HTR-8/SVneo (cell line): Measurements from ENCODE around the gene CMSS1.
"Not testable (repeated sequence)": the region's sequence is repeated elsewhere in the genome, so short reads cannot be mapped to it uniquely, and the experiment has no call there.

Experiments used
- DNase-seq: peaks from one replicate; pipeline ENCODE4 v3.0.0; 2011; ENCODE audit warnings: low spot score, mixed read lengths; ENCODE audit not compliant: insufficient read length
- FAIRE-seq: peaks from 2 replicates; lab custom pipeline; 2011; peaks lifted over from hg19 to GRCh38; lab: Jason Lieb, UNC

CMSS1 gene

DNA sequence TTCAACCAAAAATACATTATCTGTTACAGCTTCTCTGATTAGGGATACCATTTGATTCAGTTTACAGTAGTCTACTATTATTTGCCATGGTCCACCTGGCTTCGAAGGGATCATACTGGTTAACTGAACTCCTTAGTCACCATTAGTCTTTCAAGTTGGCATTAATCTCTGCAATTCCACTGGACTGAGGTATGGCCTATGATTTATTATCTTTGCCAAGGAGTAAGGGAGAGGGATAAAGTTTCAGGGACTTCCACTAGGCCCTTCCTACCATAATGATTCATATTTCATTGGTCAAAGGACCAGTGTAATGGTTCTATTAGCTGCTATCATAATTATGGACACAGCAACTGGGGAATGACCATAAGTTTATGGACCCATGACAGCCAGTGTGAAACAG lies 7.3 kb upstream of the CMSS1 start:
- FAIRE-seq, result no peak
- no peak for DNase-seq

- peak; percentile 15 for DNase-seq
- FAIRE-seq, result no peak
These were observed 620 bp upstream of the CMSS1 start for GRCh38 chr3:99817047-99817436.

- no peak for FAIRE-seq
These were observed 1.2 kb downstream of the CMSS1 start for GRCh38 chr3:99818818-99819217.

DNA sequence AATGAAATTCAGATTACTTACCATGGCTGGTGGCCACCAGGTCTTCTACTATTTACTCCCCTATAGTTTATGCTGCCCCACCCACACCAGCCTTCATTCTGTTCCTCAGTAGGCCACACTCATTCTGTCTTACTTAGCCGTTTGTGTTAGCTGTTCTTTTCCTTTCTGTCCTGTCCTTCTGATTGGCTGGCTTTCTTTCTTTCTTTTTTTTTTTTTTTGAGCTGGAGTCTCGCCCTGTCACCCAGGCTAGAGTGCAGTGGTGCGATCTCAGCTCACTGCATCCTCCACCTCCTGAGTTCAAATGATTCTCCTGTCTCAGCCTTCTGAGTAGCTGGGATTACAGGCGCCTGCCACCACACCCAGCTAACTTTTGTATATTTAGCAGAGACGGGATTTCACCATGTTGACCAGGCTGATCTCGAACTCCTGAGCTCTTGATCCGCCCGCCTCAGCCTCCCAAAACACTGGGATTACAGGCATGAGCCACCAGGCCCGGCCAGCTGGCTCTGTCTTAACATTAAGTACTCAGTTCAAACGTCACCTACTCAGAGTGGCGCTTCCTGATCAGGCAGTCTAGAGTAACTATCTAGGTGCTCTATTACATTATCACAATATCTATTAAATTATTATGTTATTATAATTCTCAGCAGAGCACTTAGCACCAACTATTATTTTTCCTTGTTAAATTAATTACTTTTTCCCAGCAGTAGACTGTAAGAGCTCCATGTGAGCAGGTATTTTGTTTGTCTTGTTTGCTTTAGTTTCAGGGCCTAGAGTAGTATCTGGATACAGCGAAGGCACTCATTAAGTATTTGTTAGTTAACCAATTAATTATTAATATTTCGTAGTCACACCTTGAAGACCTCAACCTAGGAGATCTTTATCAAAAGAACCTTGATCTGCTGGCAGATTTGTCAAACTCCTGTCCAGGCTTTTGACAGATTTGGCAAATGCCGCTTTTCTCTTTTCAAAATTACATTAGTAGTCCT lies 6.4 kb downstream of the CMSS1 start:
- FAIRE-seq (no peak), DNase-seq (no peak)

More at GRCh38 chr3:99818818-99819217, 1.2 kb downstream of the CMSS1 start:
- no peak for DNase-seq

DNA sequence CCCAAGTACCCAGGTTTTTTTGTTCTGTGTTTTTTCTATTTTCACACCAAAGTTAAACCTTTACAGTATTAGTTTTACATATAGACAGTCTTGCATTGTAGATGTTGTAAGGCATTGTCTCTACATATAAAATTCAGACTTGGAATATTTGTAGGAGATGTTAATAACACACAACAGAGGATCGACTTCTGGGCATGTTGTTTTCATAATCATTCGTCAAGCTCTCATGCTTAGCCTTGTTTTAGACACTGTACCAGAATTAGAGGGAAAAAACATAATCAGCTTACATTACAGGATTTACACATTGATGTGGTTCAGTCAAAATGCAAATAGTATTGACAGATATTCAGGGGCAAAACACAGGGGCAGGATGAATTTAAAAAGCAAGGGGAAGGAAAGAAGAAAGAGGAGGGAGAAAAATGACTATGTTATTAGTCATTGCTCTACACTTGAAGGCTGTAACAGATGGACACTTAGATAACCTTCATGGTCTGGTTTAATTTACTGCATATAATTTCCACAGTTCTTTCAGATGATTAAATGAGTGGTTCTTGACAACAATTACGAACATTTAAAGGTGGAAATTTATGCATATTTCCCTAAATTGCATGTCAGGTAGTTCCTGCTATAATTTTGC lies 7.5 kb downstream of the CMSS1 start:
- DNase-seq (peak; percentile 53), FAIRE-seq (peak; percentile 67)

GRCh38 chr3:99829844-99830243 lies 12.2 kb downstream of the CMSS1 start:
- FAIRE-seq (no peak), DNase-seq (no peak)

DNA sequence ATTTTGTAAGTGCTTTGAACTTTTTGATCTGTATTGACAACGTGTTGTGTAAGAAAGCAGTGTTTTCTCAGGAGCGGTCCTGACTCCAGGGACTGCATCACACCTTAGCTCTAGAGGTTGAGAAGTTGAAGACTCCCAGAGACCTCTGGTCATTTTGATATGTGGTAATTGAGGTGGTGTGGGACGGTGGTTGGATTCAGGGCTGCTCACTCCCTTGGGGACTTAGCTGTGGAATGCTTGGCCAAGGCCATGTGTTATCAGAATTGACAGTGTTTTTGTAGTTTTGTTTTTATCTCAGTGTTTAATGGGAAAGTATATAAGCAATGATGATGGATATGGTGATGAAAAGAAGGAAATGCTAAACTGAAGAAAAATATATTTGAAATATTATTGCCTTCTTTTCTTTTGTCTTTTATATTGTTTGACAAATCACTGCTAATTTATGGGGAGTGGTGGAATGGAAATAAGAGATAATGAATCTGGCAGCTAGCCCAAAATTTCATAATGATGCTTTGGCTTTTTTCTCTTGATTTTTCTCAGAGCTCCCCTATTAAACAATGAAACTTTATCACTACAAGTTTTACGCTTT lies 16.0 kb downstream of the CMSS1 start:
- DNase-seq, result no peak
- no peak for FAIRE-seq

- no peak for FAIRE-seq
These were observed 16.7 kb downstream of the CMSS1 start for GRCh38 chr3:99834211-99834957.

GRCh38 chr3:99836681-99837080 lies 19.0 kb downstream of the CMSS1 start:
- FAIRE-seq, result no peak

More at GRCh38 chr3:99834211-99834957, 16.7 kb downstream of the CMSS1 start:
- DNase-seq, result no peak

GRCh38 chr3:99837715-99838114 lies 20.1 kb downstream of the CMSS1 start:
- FAIRE-seq, result no peak
- DNase-seq, result no peak

More at GRCh38 chr3:99836681-99837080, 19.0 kb downstream of the CMSS1 start:
- DNase-seq, result no peak

GRCh38 chr3:99838755-99839154 lies 21.1 kb downstream of the CMSS1 start:
- FAIRE-seq (no peak), DNase-seq (no peak)

DNA sequence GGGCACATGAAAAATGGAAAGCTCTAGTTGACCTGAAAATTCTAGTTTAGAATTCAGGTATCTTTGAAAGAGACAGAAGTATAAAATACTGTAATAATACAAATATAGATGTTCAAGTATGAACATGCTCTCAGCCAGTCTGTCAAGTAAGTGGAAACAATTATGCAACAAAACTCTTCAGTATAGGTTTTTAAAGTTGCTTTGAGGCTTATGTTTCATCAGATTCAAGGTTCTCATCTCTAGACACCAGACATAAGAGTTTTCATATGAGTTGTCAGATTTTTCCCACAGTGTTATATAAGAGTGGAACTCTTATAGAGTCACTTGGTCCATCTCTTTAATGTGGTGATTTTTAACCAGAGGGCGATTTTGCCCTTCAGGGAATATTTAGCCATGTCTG lies 22.0 kb downstream of the CMSS1 start:
- FAIRE-seq (no peak), DNase-seq (no peak)

- DNase-seq, FAIRE-seq: not testable (repeated sequence)
These were observed 24.3 kb downstream of the CMSS1 start for GRCh38 chr3:99841949-99842348.

- no peak for FAIRE-seq
- peak; percentile 45 for DNase-seq
These were observed 25.3 kb downstream of the CMSS1 start for GRCh38 chr3:99842826-99843589.

GRCh38 chr3:99843590-99844258 lies 26.1 kb downstream of the CMSS1 start:
- FAIRE-seq (no peak), DNase-seq (no peak)

GRCh38 chr3:99845331-99845730 lies 27.7 kb downstream of the CMSS1 start:
- DNase-seq, result no peak
- FAIRE-seq, result no peak

DNA sequence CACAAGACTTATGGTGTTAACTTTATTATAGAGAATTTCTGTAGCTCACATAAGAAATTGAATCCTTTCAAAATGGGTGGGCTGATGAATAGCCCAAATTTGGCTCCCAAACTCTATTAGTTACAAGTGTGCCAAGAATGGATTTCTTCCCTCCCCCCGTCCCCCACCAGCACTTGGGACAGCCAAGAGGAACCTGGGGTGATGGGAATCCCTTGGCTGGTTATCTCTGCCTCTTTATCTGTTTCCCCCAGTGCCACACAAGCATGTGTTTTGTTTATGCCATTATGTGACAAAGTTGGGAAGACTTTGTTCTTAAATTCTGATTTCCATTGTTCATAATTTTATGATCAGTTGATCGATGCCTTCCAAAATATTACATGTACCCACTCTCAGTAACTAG lies 28.3 kb downstream of the CMSS1 start:
- FAIRE-seq, result no peak

DNA sequence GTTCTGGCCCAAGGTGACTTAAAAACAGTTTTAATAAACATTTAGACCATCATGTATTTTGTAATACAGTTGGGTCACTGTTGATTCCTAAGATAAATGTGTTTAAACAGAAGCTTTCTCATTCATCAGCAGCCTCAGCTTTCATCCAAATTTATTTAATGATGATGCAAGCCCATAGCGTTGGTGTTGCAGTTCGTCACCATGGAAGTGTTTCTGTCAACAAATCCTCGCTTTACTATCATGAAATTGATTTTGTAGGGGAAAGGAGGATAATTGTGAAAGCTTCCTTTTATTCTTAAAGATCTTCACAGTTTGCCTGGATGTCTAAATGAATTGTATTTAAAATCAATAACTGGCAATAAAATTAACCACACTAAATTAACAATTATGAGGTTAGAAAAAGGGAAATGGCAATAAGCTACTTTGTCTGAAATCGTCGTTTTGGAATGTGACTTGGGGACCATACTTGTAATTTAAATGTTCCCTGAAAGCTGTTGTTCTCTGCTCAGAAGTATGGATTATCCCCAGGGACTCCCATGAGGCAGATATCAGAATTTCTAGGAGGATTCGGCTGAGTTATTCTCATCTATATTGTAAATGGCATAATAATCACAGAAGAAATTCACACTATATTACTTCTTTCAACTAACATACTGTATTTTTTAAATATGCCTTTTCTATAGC lies 29.0 kb downstream of the CMSS1 start:
- no peak for FAIRE-seq
- DNase-seq, result no peak

More for the DNA sequence above, 28.3 kb downstream of the CMSS1 start:
- no peak for DNase-seq
